OCI-LY7 (cell line): Measurements from ENCODE around the gene CCDC186.

Source experiments
- EZH2phosphoT487 ChIP-seq: fragments of 200-600 bp; sonication (generic); IDR thresholded peaks from 2 replicates; pipeline ENCODE4 v1.6.1; 2018; ENCODE audit warnings: low read depth, borderline replicate concordance, mild to moderate bottlenecking, mixed run types, antibody characterized with exemption, low read length, moderate library complexity, mixed read lengths
- TF ChIP-seq, protein P1 (sequence below): fragments of 200-600 bp; sonication (generic); conservative IDR thresholded peaks from 2 replicates; pipeline ENCODE4 v1.5.1; 2014; ENCODE audit warnings: mild to moderate bottlenecking, antibody characterized with exemption, low read length, moderate library complexity, mixed read lengths

DNA sequence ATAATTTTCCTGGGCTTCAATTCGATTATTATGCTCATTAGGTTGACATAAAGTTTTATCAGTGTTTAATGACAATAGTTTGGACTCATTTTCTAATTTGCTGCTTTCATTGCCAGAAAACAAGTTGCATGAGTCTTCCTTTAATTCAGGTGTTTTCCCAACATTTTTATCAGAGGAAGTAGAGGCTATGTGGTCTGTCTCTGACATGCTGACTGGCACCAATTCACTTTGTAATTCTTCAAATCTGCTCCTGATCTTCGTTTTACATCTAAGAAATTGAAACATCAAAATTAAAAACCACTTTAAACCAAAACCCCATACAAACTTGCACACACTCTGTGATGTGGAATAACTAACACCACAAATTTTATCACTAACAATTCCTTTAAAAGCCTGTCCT is 10.9 kb downstream of the CCDC186 start:
- TF ChIP-seq, protein P1, sequence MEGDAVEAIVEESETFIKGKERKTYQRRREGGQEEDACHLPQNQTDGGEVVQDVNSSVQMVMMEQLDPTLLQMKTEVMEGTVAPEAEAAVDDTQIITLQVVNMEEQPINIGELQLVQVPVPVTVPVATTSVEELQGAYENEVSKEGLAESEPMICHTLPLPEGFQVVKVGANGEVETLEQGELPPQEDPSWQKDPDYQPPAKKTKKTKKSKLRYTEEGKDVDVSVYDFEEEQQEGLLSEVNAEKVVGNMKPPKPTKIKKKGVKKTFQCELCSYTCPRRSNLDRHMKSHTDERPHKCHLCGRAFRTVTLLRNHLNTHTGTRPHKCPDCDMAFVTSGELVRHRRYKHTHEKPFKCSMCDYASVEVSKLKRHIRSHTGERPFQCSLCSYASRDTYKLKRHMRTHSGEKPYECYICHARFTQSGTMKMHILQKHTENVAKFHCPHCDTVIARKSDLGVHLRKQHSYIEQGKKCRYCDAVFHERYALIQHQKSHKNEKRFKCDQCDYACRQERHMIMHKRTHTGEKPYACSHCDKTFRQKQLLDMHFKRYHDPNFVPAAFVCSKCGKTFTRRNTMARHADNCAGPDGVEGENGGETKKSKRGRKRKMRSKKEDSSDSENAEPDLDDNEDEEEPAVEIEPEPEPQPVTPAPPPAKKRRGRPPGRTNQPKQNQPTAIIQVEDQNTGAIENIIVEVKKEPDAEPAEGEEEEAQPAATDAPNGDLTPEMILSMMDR, result no peak
- no peak for TF ChIP-seq EZH2phosphoT487
